NCI-H748 (cell line): Measurements from ENCODE around the gene WDR76.

Source experiments
- DNase-seq: peaks from one replicate; lab custom pipeline; 2025; ENCODE audit not compliant: unreplicated experiment; lab: John Stamatoyannopoulos, UW

Gene WDR76

GRCh38 chr15:43876872-43877271 lies 50.1 kb downstream of the WDR76 start:
- DNase-seq: no peak

GRCh38 chr15:43877371-43877770 lies 50.6 kb downstream of the WDR76 start:
- no peak for DNase-seq

- no peak for DNase-seq
Measured at GRCh38 chr15:43878446-43878845, 51.6 kb downstream of the WDR76 start.

- DNase-seq: no peak
Measured at GRCh38 chr15:43879386-43880355, 52.9 kb downstream of the WDR76 start.

GRCh38 chr15:43880406-43881194 lies 53.8 kb downstream of the WDR76 start:
- DNase-seq: no peak

- DNase-seq: no peak
Measured at GRCh38 chr15:43881245-43881644, 54.4 kb downstream of the WDR76 start.

- DNase-seq: no peak
Measured at GRCh38 chr15:43881944-43882343, 55.1 kb downstream of the WDR76 start.

GRCh38 chr15:43883571-43883970 lies 56.8 kb downstream of the WDR76 start:
- DNase-seq: no peak

- DNase-seq: no peak
Measured at GRCh38 chr15:43886558-43886957, 59.8 kb downstream of the WDR76 start.

- no peak for DNase-seq
Measured at GRCh38 chr15:43887901-43888300, 61.1 kb downstream of the WDR76 start.

- DNase-seq: no peak
Measured at GRCh38 chr15:43889042-43889441, 62.2 kb downstream of the WDR76 start.

GRCh38 chr15:43893956-43894355 lies 67.2 kb downstream of the WDR76 start:
- no peak for DNase-seq

- no peak for DNase-seq
Measured at GRCh38 chr15:43895586-43895985, 68.8 kb downstream of the WDR76 start.

GRCh38 chr15:43896543-43896942 lies 69.7 kb downstream of the WDR76 start:
- DNase-seq: no peak

- DNase-seq: no peak
Measured at GRCh38 chr15:43898891-43899290, 72.1 kb downstream of the WDR76 start.

- DNase-seq: no peak
Measured at GRCh38 chr15:43899928-43900327, 73.1 kb downstream of the WDR76 start.

- no peak for DNase-seq
Measured at GRCh38 chr15:43900996-43901395, 74.2 kb downstream of the WDR76 start.

GRCh38 chr15:43901495-43901894 lies 74.7 kb downstream of the WDR76 start:
- no peak for DNase-seq

- DNase-seq: peak; percentile 65
Measured at GRCh38 chr15:43903864-43904290, 77.1 kb downstream of the WDR76 start.

- DNase-seq: no peak
Measured at GRCh38 chr15:43905755-43906154, 79.0 kb downstream of the WDR76 start.

GRCh38 chr15:43908516-43909050 lies 81.8 kb downstream of the WDR76 start:
- DNase-seq: no peak
